Glutamatergic neuron (in vitro differentiated cells): Measurements from ENCODE around the gene HBZ. TPM values are rescaled to one million over a fixed set of nuclear protein-coding genes. Genes with fewer than 3 reads are reported as not detected.
"Not testable (repeated sequence)": the region's sequence is repeated elsewhere in the genome, so short reads cannot be mapped to it uniquely, and the experiment has no call there.

ENCODE experiments used
- DNase-seq: peaks from one replicate; pipeline ENCODE4 v3.0.0; 2022
- H3K27ac Mint-ChIP-seq: one replicate; pipeline ENCODE4 v1.8.0; 2020; ENCODE audit warnings: mild to moderate bottlenecking, mixed read lengths, inconsistent platforms; ENCODE audit not compliant: unreplicated experiment
- H3K27me3 Mint-ChIP-seq: one replicate; pipeline ENCODE4 v1.8.0; 2020; ENCODE audit warnings: mild to moderate bottlenecking, moderate library complexity, mixed read lengths, inconsistent platforms; ENCODE audit not compliant: unreplicated experiment
- H3K36me3 Mint-ChIP-seq: one replicate; pipeline ENCODE4 v1.8.0; 2020; ENCODE audit warnings: mild to moderate bottlenecking, mixed read lengths, inconsistent platforms; ENCODE audit not compliant: unreplicated experiment
- H3K4me1 Mint-ChIP-seq: one replicate; pipeline ENCODE4 v1.8.0; 2020; ENCODE audit warnings: mild to moderate bottlenecking, low read depth, mixed read lengths, inconsistent platforms; ENCODE audit not compliant: unreplicated experiment
- H3K4me3 Mint-ChIP-seq: one replicate; pipeline ENCODE4 v1.8.0; 2020; ENCODE audit warnings: mild to moderate bottlenecking, mixed read lengths, inconsistent platforms; ENCODE audit not compliant: unreplicated experiment
- H3K9me3 Mint-ChIP-seq: one replicate; pipeline ENCODE4 v1.8.0; 2020; ENCODE audit warnings: mild to moderate bottlenecking, moderate library complexity, mixed read lengths, inconsistent platforms; ENCODE audit not compliant: unreplicated experiment
- total RNA-seq: library from RNA; stranded (reverse); fragmentation: NEBNext Ultra II Directional; extraction: Animal tissue kit (Norgen Biotek cat#: 25700); gene quantifications from one replicate; pipeline ENCODE4 v1.2.1, GENCODE V29; 2021; ENCODE audit not compliant: unreplicated experiment
- TF ChIP-seq, protein P1 (sequence below): fragments of 200-600 bp; sonication (generic); IDR thresholded peaks from one replicate; pipeline ENCODE4 v1.5.0; 2021; ENCODE audit not compliant: partially characterized antibody, unreplicated experiment

HBZ gene
- total RNA-seq, 1 donor from 2014 or later = not detected

DNA sequence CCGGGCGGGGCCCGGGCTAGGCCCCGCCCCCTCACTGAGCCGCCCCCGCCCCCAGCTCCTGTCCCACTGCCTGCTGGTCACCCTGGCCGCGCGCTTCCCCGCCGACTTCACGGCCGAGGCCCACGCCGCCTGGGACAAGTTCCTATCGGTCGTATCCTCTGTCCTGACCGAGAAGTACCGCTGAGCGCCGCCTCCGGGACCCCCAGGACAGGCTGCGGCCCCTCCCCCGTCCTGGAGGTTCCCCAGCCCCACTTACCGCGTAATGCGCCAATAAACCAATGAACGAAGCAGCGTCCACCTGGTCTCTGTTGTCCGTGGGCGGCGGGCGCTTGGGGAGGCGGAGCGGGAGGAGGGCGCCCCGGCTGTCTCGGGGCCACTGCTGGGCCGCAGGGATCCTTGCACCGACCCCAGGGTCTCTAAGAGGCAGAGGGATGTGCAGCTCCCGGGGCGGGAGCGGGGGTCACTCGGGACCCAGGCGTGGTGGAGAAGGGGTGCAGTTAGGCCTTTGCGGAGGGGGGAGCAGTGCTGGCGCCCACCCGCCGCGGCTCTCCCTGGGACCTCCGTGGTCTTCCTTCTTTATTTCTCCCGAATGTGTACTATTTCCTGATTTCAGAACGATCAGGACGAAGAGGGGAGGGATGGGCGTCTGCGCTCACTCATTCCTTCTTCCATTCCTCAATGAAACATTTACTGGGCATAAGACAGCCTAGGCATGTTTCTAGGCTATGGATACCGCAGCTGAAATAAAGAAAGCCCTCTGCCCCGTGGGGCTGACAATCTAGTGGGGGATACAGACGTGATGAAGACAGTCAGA lies 2.0 kb downstream of the HBZ start:
- no peaks in the 10 kb centered on the region for H3K36me3 Mint-ChIP-seq
- peak overlapping the region; percentile 57 for H3K27ac Mint-ChIP-seq
- TF ChIP-seq, protein P1, sequence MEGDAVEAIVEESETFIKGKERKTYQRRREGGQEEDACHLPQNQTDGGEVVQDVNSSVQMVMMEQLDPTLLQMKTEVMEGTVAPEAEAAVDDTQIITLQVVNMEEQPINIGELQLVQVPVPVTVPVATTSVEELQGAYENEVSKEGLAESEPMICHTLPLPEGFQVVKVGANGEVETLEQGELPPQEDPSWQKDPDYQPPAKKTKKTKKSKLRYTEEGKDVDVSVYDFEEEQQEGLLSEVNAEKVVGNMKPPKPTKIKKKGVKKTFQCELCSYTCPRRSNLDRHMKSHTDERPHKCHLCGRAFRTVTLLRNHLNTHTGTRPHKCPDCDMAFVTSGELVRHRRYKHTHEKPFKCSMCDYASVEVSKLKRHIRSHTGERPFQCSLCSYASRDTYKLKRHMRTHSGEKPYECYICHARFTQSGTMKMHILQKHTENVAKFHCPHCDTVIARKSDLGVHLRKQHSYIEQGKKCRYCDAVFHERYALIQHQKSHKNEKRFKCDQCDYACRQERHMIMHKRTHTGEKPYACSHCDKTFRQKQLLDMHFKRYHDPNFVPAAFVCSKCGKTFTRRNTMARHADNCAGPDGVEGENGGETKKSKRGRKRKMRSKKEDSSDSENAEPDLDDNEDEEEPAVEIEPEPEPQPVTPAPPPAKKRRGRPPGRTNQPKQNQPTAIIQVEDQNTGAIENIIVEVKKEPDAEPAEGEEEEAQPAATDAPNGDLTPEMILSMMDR = no peak
- peaks cover 9% of the 10 kb centered on the region for H3K9me3 Mint-ChIP-seq
- H3K4me1 Mint-ChIP-seq = peaks cover 9% of the 10 kb centered on the region
- peak overlapping the region; percentile 90 for H3K4me3 Mint-ChIP-seq
- H3K27me3 Mint-ChIP-seq = peaks cover 11% of the 10 kb centered on the region
- DNase-seq = no peak

GRCh38 chr16:155031-155398 lies 2.6 kb downstream of the HBZ start:
- no peaks in the 10 kb centered on the region for H3K36me3 Mint-ChIP-seq
- TF ChIP-seq, protein P1 = no peak
- H3K9me3 Mint-ChIP-seq = peaks cover 11% of the 10 kb centered on the region
- peak overlapping the region; percentile 90 for H3K4me3 Mint-ChIP-seq
- DNase-seq = no peak
- H3K4me1 Mint-ChIP-seq = peaks cover 10% of the 10 kb centered on the region
- peak overlapping the region; percentile 57 for H3K27ac Mint-ChIP-seq
- peaks cover 13% of the 10 kb centered on the region for H3K27me3 Mint-ChIP-seq

DNA sequence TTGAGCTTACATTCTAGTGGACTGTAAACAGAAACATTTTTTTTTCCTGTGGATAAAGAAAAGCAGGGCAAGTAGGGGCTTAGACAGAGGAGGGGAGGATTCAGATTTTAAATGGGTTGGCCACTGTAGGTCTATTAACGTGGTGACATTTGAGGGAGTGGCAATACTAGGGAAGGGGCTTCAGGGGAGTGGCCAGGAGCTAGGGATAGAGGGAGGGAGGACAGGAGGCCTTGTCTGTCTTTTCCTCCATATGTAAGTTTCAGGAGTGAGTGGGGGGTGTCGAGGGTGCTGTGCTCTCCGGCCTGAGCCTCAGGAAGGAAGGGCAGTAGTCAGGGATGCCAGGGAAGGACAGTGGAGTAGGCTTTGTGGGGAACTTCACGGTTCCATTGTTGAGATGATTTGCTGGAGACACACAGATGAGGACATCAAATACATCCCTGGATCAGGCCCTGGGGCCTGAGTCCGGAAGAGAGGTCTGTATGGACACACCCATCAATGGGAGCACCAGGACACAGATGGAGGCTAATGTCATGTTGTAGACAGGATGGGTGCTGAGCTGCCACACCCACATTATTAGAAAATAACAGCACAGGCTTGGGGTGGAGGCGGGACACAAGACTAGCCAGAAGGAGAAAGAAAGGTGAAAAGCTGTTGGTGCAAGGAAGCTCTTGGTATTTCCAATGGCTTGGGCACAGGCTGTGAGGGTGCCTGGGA lies 6.8 kb downstream of the HBZ start:
- peaks cover 12% of the 10 kb centered on the region for H3K27me3 Mint-ChIP-seq
- DNase-seq = no peak
- TF ChIP-seq, protein P1 = no peak
- H3K27ac Mint-ChIP-seq = peak overlapping the region; percentile 52
- peak overlapping the region; percentile 46 for H3K4me3 Mint-ChIP-seq
- peaks cover 5% of the 10 kb centered on the region for H3K36me3 Mint-ChIP-seq
- peaks cover 10% of the 10 kb centered on the region for H3K4me1 Mint-ChIP-seq
- H3K9me3 Mint-ChIP-seq = peaks cover 15% of the 10 kb centered on the region

- not testable (repeated sequence) for H3K4me3 Mint-ChIP-seq, DNase-seq, H3K36me3 Mint-ChIP-seq, H3K27me3 Mint-ChIP-seq, H3K4me1 Mint-ChIP-seq, H3K27ac Mint-ChIP-seq
- peaks cover 10% of the 10 kb centered on the region for H3K9me3 Mint-ChIP-seq
Observed at GRCh38 chr16:160242-160641, 7.8 kb downstream of the HBZ start.

- DNase-seq = no peak
- peaks cover 7% of the 10 kb centered on the region for H3K27me3 Mint-ChIP-seq
- H3K27ac Mint-ChIP-seq = no peak overlapping the region
- H3K9me3 Mint-ChIP-seq = peaks cover 10% of the 10 kb centered on the region
- peaks cover 5% of the 10 kb centered on the region for H3K36me3 Mint-ChIP-seq
- TF ChIP-seq, protein P1 = no peak
- no peak overlapping the region for H3K4me3 Mint-ChIP-seq
- H3K4me1 Mint-ChIP-seq = peaks cover 6% of the 10 kb centered on the region
Observed at GRCh38 chr16:160691-161190, 8.3 kb downstream of the HBZ start.
